ENCODE data around the gene RARA. TPM values are rescaled to one million over a fixed set of nuclear protein-coding genes. Genes with fewer than 3 reads are reported as not detected.

Gene RARA
- total RNA-seq, 1 experiment from 2014 or later, result 25.4 TPM

DNA sequence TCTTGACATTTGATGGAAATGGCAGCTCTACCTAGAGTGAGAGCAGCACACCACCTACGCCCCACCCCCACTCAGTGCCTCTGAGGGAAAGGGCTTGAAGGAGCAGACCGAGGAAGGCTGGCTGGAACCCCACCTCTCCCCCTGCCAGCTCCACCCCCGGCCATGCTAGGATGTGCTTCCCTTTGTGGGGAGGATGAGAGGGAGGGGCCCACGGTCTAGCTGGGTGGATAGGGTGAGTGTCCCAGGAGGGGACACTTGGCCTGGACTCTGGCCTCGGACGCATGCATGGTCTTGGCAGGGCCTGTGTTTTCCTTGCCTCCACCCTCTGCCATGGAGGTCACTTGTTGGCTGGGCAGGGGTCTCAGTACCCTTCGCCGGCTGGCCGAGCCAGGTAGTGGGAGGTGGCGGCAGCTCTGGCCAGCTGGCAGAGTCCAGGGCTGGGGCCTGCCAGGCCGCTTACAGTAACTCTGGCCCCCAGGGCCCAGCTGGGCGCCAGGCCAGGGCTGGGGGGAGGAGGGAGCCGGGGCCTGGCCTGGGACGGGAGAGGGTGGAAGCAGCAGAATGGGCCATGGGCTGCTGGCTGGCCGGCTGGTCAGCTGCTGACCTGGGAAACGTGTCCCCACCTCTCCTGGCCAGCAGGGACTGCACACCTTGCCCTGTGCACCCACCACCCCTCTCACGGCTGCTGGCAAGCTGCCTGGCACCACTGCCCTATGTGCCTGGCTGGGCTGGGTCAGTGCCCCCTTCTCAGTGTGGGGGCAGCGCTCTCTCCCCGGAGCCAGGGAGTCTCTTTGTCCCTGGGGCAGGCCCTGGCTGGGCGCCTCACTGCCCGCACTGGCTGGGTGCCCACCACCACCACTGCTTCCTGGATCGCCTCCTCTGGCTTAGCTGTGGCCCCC, 23.0 kb downstream of the RARA start:
- Histone ChIP-seq H3K27me3 (replicated peaks; ENCODE audit: insufficient read depth, low read depth, low read length, poor library complexity) (no peaks in the 10 kb centered on the region), H3K4me3 (ENCODE audit: low read depth, low read length, poor library complexity, severe bottlenecking) (no peak overlapping the region), H3K27ac (ENCODE audit: low read depth, low read length, poor library complexity, severe bottlenecking) (no peak overlapping the region), H3K4me1 (ENCODE audit: insufficient read depth, low read length, poor library complexity, severe bottlenecking) (peaks cover 4% of the 10 kb centered on the region), H3K9me3 (ENCODE audit: low read depth, low read length, poor library complexity, severe bottlenecking) (no peaks in the 10 kb centered on the region), H3K36me3 (ENCODE audit: insufficient read depth, low read length, poor library complexity, severe bottlenecking) (no peaks in the 10 kb centered on the region)
- ChIA-PET POLR2A (ENCODE audit: low non-redundant PET) (no interaction called here), CTCF (no interaction called here)
- intact Hi-C loops (cut with micrococcal nuclease; ENCODE audit: unreplicated experiment), result no loop called here
- no peak for DNase-seq (ENCODE audit: low spot score)
- BruUV-seq (replicated peaks), result no TSS peak
- no peak for TF ChIP-seq EZH2 (IDR thresholded peaks at IDR 0.05; ENCODE audit: borderline replicate concordance, low read depth, low read length, poor library complexity, severe bottlenecking)
- TF ChIP-seq, protein P1, sequence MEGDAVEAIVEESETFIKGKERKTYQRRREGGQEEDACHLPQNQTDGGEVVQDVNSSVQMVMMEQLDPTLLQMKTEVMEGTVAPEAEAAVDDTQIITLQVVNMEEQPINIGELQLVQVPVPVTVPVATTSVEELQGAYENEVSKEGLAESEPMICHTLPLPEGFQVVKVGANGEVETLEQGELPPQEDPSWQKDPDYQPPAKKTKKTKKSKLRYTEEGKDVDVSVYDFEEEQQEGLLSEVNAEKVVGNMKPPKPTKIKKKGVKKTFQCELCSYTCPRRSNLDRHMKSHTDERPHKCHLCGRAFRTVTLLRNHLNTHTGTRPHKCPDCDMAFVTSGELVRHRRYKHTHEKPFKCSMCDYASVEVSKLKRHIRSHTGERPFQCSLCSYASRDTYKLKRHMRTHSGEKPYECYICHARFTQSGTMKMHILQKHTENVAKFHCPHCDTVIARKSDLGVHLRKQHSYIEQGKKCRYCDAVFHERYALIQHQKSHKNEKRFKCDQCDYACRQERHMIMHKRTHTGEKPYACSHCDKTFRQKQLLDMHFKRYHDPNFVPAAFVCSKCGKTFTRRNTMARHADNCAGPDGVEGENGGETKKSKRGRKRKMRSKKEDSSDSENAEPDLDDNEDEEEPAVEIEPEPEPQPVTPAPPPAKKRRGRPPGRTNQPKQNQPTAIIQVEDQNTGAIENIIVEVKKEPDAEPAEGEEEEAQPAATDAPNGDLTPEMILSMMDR (conservative IDR thresholded peaks at IDR 0.05; ENCODE audit: low read depth, low read length), result no peak

DNA sequence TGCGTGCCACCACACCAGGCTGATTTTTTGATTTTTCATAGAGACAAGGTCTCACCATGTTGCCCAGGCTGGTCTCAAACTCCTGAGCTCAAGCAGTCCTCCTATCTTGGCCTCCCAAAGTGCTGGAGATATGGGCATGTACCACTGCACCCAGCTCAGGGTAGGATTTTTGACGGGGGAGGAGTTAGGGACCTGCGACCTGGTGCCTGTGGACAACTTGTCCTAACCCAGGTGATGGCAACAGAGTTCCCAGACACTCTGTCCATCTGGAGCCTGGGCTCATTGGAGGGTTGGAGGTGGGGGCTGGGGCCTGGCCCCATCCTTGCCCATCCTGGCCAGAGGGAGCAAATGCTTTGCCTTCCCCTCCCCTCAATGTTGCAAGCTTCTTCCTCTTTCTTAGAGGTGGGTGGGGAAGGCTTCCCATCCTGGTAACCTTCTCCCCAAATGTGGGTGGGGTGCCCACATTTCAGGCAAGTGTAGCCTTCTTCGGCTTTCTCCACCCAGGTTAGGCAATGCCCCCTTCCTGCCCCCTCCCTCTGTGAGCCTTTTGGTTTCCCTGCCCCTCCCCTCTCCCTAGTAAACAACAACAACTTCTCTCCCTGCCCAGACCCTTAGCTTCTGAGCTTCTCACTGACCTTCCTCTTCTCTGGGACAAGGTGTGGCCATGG, 24.9 kb downstream of the RARA start:
- H3K27me3 ChIP-seq (replicated peaks; ENCODE audit: insufficient read depth, low read depth, low read length, poor library complexity), result no peaks in the 10 kb centered on the region
- H3K4me1 ChIP-seq (ENCODE audit: insufficient read depth, low read length, poor library complexity, severe bottlenecking), result peaks cover 4% of the 10 kb centered on the region
- ChIA-PET CTCF (no interaction called here), POLR2A (ENCODE audit: low non-redundant PET) (no interaction called here)
- no peaks in the 10 kb centered on the region for H3K9me3 ChIP-seq (ENCODE audit: low read depth, low read length, poor library complexity, severe bottlenecking)
- H3K4me3 ChIP-seq (ENCODE audit: low read depth, low read length, poor library complexity, severe bottlenecking), result no peak overlapping the region
- no peak for TF ChIP-seq EZH2 (IDR thresholded peaks at IDR 0.05; ENCODE audit: borderline replicate concordance, low read depth, low read length, poor library complexity, severe bottlenecking)
- TF ChIP-seq, protein P1 (conservative IDR thresholded peaks at IDR 0.05; ENCODE audit: low read depth, low read length), result no peak
- BruUV-seq (replicated peaks), result no TSS peak
- intact Hi-C loops (cut with micrococcal nuclease; ENCODE audit: unreplicated experiment), result no loop called here
- H3K36me3 ChIP-seq (ENCODE audit: insufficient read depth, low read length, poor library complexity, severe bottlenecking), result no peaks in the 10 kb centered on the region
- no peak overlapping the region for H3K27ac ChIP-seq (ENCODE audit: low read depth, low read length, poor library complexity, severe bottlenecking)
- DNase-seq (ENCODE audit: low spot score), result no peak

DNA sequence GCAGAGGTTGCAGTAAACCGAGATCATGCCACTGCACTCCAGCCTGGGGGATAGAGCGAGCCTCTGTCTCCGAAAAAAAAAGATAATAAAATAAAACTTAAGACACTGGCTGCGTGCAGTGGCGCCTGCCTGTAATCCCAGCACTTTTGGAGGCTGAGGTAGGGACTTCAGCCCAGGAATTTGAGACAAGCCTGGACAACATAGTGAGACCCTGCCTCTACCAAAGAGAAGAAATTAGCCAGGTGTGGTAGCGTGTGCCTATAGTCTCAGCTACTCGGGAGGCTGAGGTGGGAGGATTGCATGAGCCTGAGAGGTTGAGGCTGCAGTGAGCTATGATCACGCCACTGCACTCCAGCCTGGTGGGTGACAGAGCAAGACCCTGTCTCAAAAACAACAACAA, 26.6 kb downstream of the RARA start:
- ChIA-PET CTCF (no interaction called here), POLR2A (ENCODE audit: low non-redundant PET) (no interaction called here)
- intact Hi-C loops (cut with micrococcal nuclease; ENCODE audit: unreplicated experiment), result no loop called here
- H3K27ac ChIP-seq (ENCODE audit: low read depth, low read length, poor library complexity, severe bottlenecking), result no peak overlapping the region
- TF ChIP-seq EZH2 (IDR thresholded peaks at IDR 0.05; ENCODE audit: borderline replicate concordance, low read depth, low read length, poor library complexity, severe bottlenecking), result no peak
- TF ChIP-seq, protein P1 (conservative IDR thresholded peaks at IDR 0.05; ENCODE audit: low read depth, low read length), result no peak
- no peak for DNase-seq (ENCODE audit: low spot score)
- H3K27me3 ChIP-seq (replicated peaks; ENCODE audit: insufficient read depth, low read depth, low read length, poor library complexity), result no peaks in the 10 kb centered on the region
- H3K4me3 ChIP-seq (ENCODE audit: low read depth, low read length, poor library complexity, severe bottlenecking), result no peak overlapping the region
- H3K36me3 ChIP-seq (ENCODE audit: insufficient read depth, low read length, poor library complexity, severe bottlenecking), result no peaks in the 10 kb centered on the region
- no TSS peak for BruUV-seq (replicated peaks)
- H3K4me1 ChIP-seq (ENCODE audit: insufficient read depth, low read length, poor library complexity, severe bottlenecking), result no peaks in the 10 kb centered on the region
- H3K9me3 ChIP-seq (ENCODE audit: low read depth, low read length, poor library complexity, severe bottlenecking), result no peaks in the 10 kb centered on the region

Measured in A673 (cell line).